ENCODE data around the gene TRAF6. TPM values are rescaled to one million over a fixed set of nuclear protein-coding genes. Genes with fewer than 3 reads are reported as not detected.

Gene TRAF6
- total and polyA plus RNA-seq, 11 donors, result 2.7 to 17.4 (median 12.8) TPM

- H3K4me1 ChIP-seq, result peaks cover 0 to 21% (median 16%) of the 10 kb centered on the region in 12 donors
- ATAC-seq, result no peak
- H3K36me3 ChIP-seq, result peaks cover 0 to 44% (median 4%) of the 10 kb centered on the region in 9 donors
- DNase-seq, result no peak
- H3K27ac ChIP-seq, result no peak overlapping the region
- intact Hi-C loops (cut with DNase I), result no loop called here
- no peaks in the 10 kb centered on the region for H3K9me3 ChIP-seq
- no peak overlapping the region for H3K4me3 ChIP-seq
- H3K27me3 ChIP-seq, result no peaks in the 10 kb centered on the region
- 77 to 86% (median 81%) methylated on average over 10 of the region's 10 CpGs for WGBS, 4 donors
- no peak for TF ChIP-seq POLR2A (IDR thresholded peaks at IDR 0.05)
- no peak for TF ChIP-seq CTCF (IDR thresholded peaks at IDR 0.05)
These were observed 49.9 kb downstream of the TRAF6 start for GRCh38 chr11:36460220-36460619.

GRCh38 chr11:36459046-36459445 is 51.0 kb downstream of the TRAF6 start:
- Histone ChIP-seq H3K4me1 (peaks cover 0 to 31% (median 22%) of the 10 kb centered on the region in 12 donors), H3K4me3 (no peak overlapping the region), H3K9me3 (no peaks in the 10 kb centered on the region), H3K27ac (no peak overlapping the region), H3K27me3 (no peaks in the 10 kb centered on the region), H3K36me3 (peaks cover 0 to 56% (median 4%) of the 10 kb centered on the region in 9 donors)
- no peak for ATAC-seq
- WGBS, 4 donors, result 82 to 92% (median 86%) methylated on average over 7 of the region's 7 CpGs
- no peak for DNase-seq
- TF ChIP-seq CTCF (IDR thresholded peaks at IDR 0.05), result no peak
- no peak for TF ChIP-seq POLR2A (IDR thresholded peaks at IDR 0.05)
- intact Hi-C loops (cut with DNase I), result loop anchor here in 2 of 10 donors (5.0 to 10.0 kb wide), 2 partner anchors 82 to 84 kb away; no protein-coding TSS in a partner anchor

GRCh38 chr11:36458129-36458915 is 51.8 kb downstream of the TRAF6 start:
- no peak overlapping the region for H3K4me3 ChIP-seq
- H3K4me1 ChIP-seq, result peaks cover 0 to 38% (median 22%) of the 10 kb centered on the region in 12 donors
- no peaks in the 10 kb centered on the region for H3K9me3 ChIP-seq
- intact Hi-C loops (cut with DNase I), result loop anchor here in 2 of 10 donors (5.0 to 10.0 kb wide), 2 partner anchors 81 to 84 kb away; no protein-coding TSS in a partner anchor
- H3K27me3 ChIP-seq, result no peaks in the 10 kb centered on the region
- no peak overlapping the region for H3K27ac ChIP-seq
- TF ChIP-seq POLR2A (IDR thresholded peaks at IDR 0.05) (no peak), CTCF (IDR thresholded peaks at IDR 0.05) (no peak)
- WGBS, 4 donors, result 84 to 96% (median 92%) methylated on average over 8 of the region's 8 CpGs
- ATAC-seq, result no peak
- no peak for DNase-seq
- H3K36me3 ChIP-seq, result peaks cover 0 to 52% (median 4%) of the 10 kb centered on the region in 9 donors

- peaks cover 0 to 51% (median 0%) of the 10 kb centered on the region in 9 donors for H3K36me3 ChIP-seq
- ATAC-seq (peak in 3 of 4 donors; percentile 10 to 57 (median 53)), DNase-seq (no peak)
- no peak overlapping the region for H3K4me3 ChIP-seq
- intact Hi-C loops (cut with DNase I), result loop anchor here in 2 of 10 donors (5.0 to 10.0 kb wide), 2 partner anchors 79 to 81 kb away; no protein-coding TSS in a partner anchor
- H3K4me1 ChIP-seq, result peaks cover 0 to 53% (median 35%) of the 10 kb centered on the region in 12 donors
- peak overlapping the region; percentile 72 to 93 (median 84) for H3K27ac ChIP-seq
- 68 to 77% (median 75%) methylated on average over 3 to 6 of the region's 6 CpGs for WGBS, 4 donors
- TF ChIP-seq POLR2A (IDR thresholded peaks at IDR 0.05) (no peak), CTCF (IDR thresholded peaks at IDR 0.05) (no peak)
- H3K9me3 ChIP-seq, result no peaks in the 10 kb centered on the region
- no peaks in the 10 kb centered on the region for H3K27me3 ChIP-seq
These were observed 53.9 kb downstream of the TRAF6 start for GRCh38 chr11:36456156-36456555.

All from heart left ventricle (tissue), 16 donors.